Embryonic facial prominence (tissue), 1 donor: ENCODE data around the gene VRK1.

Source experiments
- DNase-seq: peaks from one replicate; pipeline ENCODE4 v3.0.0-alpha.2; 2016; ENCODE audit errors: extremely low spot score

VRK1 gene

GRCh38 chr14:96824283-96824682 lies 27.1 kb downstream of the VRK1 start:
- DNase-seq = no peak

- no peak for DNase-seq
Measured at GRCh38 chr14:96826818-96827217, 29.6 kb downstream of the VRK1 start.

- DNase-seq = no peak
Measured at GRCh38 chr14:96827290-96827689, 30.1 kb downstream of the VRK1 start.

GRCh38 chr14:96829791-96830190 lies 32.6 kb downstream of the VRK1 start:
- no peak for DNase-seq

GRCh38 chr14:96830946-96831345 lies 33.8 kb downstream of the VRK1 start:
- DNase-seq = no peak

GRCh38 chr14:96832351-96832750 lies 35.2 kb downstream of the VRK1 start:
- no peak for DNase-seq

- DNase-seq = no peak
Measured at GRCh38 chr14:96838449-96838848, 41.3 kb downstream of the VRK1 start.

GRCh38 chr14:96839251-96839650 lies 42.1 kb downstream of the VRK1 start:
- no peak for DNase-seq

- DNase-seq = no peak
Measured at GRCh38 chr14:96843137-96843536, 46.0 kb downstream of the VRK1 start.

GRCh38 chr14:96844857-96845570 lies 47.8 kb downstream of the VRK1 start:
- no peak for DNase-seq

GRCh38 chr14:96847451-96847850 lies 50.3 kb downstream of the VRK1 start:
- no peak for DNase-seq

GRCh38 chr14:96848011-96848410 lies 50.8 kb downstream of the VRK1 start:
- DNase-seq = no peak

- DNase-seq = no peak
Measured at GRCh38 chr14:96849733-96850132, 52.6 kb downstream of the VRK1 start.

GRCh38 chr14:96851694-96852381 lies 54.7 kb downstream of the VRK1 start:
- no peak for DNase-seq

- DNase-seq = peak; percentile 44
Measured at GRCh38 chr14:96852823-96853422, 55.7 kb downstream of the VRK1 start.

- DNase-seq = no peak
Measured at GRCh38 chr14:96858643-96859042, 61.5 kb downstream of the VRK1 start.

- DNase-seq = no peak
Measured at GRCh38 chr14:96861568-96862310, 64.6 kb downstream of the VRK1 start.

- DNase-seq = no peak
Measured at GRCh38 chr14:96863327-96863985, 66.3 kb downstream of the VRK1 start.

- no peak for DNase-seq
Measured at GRCh38 chr14:96863986-96864330, 66.8 kb downstream of the VRK1 start.

GRCh38 chr14:96867634-96868033 lies 70.5 kb downstream of the VRK1 start:
- no peak for DNase-seq

GRCh38 chr14:96874127-96874526 lies 76.9 kb downstream of the VRK1 start:
- no peak for DNase-seq

- DNase-seq = no peak
Measured at GRCh38 chr14:96876747-96877146, 79.6 kb downstream of the VRK1 start.
